T-helper 22 cell (primary cell): ENCODE data around the gene DHDDS.
"Not testable (repeated sequence)": the region's sequence is repeated elsewhere in the genome, so short reads cannot be mapped to it uniquely, and the experiment has no call there.

Source experiments
- DNase-seq: peaks from one replicate; pipeline ENCODE4 v3.0.0-alpha.2; 2020; ENCODE audit warnings: low read depth

DHDDS gene, protein sequence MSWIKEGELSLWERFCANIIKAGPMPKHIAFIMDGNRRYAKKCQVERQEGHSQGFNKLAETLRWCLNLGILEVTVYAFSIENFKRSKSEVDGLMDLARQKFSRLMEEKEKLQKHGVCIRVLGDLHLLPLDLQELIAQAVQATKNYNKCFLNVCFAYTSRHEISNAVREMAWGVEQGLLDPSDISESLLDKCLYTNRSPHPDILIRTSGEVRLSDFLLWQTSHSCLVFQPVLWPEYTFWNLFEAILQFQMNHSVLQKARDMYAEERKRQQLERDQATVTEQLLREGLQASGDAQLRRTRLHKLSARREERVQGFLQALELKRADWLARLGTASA

DNA sequence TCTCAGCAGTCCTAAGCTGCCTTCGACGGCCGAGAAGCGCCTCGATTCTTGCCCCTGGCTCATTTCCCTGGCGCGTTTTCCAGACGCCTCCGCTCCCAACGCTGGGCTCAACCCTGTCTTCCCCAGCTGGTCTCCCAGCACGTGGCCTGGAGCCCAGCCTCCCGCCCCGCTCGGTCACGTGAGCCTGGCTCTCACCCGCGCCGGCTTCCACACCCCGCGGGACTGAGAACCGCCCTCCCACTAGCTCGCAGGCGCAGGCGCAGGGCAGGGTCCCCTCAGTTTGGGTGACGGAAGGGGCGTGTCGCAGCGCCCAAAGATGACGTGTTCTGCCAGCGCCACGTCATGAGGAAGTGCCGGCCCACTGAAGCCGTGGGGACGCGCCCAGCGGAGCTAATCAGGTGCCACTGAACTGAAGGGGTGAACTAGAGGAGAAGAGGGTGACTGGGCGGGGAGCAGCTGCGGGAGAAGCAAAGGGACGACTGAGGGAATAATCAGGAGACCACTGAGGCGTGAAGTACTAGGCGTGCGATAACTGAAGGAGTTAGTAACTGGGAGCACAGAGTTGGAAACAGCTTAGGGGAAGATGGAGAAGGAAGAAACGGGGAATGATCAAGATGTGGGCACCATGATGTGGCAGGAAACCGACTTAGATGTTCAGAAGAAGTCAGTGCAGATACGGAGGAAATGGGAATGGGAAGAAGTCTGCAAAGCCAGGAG, at the start of gene DHDDS:
Gene DHDDS (plus strand): TSS at position 343 of the 717 bp plus-strand sequence. CDS start 625 bp downstream, outside the sequence.
- peak; percentile 95 for DNase-seq

DNA sequence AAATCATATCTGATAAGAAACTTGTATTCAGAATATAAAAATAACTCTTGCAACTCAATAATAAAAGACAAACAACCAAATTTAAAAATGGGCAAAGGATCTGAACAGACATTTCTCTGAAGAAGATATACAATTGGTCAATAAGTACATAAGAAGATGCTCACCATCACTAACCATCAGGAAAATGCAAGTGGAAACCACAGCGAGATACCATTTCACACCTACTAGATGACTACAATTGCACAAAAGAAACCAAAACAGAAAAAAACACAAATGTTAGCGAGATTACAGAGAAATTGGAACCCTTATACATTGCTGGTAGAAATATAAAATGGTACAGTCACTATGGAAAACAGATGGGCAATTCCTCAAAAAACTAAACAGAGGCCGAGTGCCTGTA, 48.0 kb upstream of the DHDDS start:
- no peak for DNase-seq

DNA sequence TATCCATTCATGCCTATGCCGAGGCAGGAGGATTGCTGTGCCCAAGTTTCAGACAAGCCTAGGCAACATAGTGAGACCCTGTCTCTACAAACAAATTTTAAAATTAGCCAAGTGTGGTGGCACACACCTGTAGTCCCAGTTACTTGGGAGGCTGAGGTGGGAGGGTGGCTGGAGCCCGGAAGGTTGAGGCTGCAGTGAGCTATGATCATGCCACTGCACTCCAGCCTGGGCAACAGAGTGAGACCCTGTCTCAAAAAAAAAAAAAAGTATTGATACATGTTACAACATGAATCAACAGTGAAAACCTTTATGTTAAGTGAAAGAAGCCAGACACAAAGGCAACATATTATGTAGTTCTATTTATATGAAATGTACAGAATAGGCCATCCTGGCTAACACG, 47.1 kb upstream of the DHDDS start:
- DNase-seq, result not testable (repeated sequence)

DNA sequence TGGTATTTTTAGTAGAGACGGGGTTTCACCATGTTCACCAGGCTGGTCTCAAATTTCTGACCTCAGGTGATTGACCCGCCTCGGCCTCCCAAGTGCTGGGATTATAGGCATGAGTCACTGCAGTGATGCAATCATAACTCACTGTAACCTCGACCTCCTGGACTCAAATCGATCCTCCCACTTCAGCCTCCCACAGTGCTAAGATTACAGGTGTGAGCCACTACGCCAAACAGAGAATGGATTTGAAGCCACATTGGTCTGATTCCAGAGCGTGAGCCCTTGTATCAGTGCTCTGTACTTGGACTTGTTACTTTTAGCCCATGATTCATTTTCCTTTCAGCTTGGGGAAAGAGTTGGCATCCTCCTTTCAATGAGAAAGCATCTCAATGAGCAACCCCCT, 44.7 kb upstream of the DHDDS start:
- no peak for DNase-seq

DNA sequence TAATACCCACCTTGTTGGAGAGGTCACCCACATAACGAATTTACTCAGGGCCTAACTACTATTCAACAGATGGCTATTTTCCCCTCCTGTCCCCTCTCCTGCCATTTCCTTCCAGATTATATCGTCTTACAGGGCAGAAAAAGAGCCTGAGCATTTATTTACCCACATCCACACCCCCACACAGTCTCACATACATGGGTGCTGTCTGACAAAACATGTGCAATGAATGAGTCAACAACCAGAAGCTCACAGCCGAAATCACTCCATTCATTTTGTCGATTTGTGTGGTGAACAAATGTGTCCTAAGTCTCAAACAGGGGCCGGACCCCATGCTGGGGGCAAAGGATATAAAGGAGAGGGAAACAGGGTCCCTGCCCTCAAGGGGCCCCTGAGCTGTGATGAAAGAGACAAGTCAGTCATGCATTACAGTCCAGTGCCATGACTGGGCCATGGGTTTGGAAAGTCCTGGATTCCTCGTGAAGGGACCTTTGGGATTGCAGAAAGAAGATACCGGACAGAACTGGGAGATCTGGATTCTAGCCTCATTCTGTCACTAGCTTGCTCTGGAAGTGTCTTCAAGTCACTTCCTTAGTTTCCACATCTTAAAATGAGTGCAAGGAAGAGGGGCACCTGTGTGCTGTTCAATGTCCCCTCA, 43.2 kb upstream of the DHDDS start:
- DNase-seq, result no peak

DNA sequence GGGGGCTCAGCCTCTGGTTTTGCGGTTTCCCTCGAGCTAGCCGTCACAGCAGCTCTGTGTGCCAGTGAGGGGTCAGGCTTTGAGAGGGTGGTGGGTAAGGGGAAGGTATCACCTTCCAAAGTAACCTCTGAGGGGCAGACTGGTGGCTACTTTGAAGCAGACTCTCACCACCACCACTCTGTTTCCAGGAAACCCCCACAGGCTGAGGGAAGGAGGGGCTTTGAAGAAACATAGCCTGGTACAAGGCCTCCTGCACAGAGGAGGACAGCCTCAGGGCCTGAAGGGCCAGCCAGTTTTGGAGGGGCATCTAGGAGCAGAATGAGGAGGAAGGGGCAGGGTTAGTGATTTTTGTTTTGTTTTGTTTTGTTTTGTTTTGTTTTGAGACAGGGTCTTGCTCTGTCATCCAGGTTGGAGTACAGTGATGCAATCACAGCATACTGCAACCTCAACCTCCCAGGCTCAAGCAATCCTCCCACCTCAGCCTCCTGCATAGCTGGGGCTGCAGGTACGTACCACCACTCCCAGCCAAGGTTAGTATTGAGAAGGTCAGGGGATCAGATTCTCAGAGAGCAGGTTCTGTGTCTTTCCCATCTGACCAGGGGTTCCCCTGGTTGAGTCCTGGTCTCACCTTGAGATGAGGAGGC, 42.4 kb upstream of the DHDDS start:
- no peak for DNase-seq

DNA sequence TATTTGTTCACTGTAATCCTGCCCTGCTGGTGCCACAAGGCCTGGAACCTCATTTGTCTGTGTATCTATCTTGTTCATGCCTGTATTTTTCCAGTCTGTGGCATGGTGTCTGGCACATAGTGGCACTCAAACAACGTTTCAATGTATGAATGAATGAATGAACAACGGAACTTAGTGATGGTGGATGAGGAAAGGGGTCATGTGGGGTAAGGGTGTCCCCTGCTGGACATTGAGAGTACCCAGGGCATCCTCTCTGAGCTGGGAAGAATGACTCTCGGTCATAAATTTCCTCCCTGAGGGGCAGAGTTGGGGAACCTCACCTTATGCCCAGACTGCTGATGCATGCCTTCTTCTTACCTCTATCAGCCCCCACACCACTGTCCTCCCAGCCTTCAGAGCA, 40.7 kb upstream of the DHDDS start:
- peak; percentile 9 for DNase-seq

DNA sequence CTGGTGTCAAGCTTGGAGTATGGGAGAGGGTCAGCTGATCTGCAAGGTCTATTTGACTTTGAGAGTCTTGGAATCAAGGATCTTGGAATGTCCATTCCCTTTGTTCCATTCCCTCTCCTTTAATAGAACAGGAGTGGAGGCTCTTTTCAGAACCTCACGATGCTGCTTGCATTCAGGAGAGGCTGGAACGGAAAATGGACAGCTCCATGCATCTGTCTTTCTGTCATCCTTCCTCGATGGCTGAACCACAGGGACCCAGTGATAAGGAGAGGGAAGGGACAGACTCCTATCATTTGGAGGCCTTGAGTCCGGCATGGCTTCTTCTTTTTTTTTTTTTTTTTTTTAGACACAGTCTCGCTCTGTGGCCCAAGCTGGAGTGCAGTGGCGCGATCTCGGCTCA, 36.4 kb upstream of the DHDDS start:
- DNase-seq, result no peak

DNA sequence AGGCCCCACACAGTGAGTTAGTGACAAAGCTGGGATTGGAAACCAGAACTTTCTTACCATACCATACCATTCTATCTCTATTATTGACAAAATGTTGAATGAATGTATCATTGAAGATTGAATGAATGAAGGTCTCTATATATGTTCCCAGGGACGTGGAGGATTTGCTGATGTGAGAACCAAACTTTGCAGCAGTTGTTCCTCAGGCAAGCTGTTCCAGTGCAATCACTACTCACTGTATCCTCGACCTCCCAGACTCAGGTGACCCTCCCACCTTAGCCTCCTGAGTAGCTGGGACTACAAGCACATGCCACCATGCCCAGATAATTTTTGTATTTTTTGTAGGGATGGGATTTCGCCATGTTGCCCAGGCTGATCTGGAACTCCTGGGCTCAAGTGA, 33.1 kb upstream of the DHDDS start:
- no peak for DNase-seq

DNA sequence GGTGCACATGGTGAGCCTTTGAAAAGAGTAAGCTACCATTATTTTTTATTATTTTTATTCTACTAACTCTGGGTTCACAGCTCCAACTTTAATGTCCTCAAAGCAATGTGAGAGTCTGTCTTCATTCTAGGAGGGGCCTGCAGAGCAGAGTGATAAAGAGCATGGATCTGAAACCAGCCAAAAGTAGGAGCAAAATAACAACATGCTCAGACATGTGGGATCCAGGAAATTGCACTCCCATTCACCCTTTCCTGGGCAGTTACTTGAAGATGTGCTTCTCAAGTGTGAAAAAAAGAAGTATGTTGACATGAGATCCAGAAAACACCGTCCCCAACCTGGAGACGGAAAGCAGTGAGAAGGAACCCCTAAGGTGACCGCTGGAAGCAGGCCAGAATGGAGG, 30.2 kb upstream of the DHDDS start:
- no peak for DNase-seq

DNA sequence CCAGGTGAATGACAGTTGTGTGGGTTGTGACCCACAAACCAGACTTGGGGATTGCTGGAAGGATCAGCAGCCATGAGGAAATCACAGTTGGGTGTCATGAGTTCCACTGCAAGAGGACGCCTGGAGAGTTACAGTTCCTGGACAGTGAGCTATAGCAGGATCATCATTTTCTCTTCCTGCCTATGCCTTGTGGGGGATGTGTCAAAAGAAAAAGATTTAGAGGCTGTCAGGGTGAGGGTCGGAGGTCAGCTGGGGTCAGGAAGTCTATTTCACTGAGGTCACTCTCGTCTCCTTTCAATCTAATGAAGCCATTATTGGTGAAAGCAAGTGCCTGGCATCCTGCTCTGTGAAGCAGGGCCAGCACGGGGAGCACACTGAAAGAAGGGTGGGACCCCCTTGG, 28.5 kb upstream of the DHDDS start:
- DNase-seq, result no peak

DNA sequence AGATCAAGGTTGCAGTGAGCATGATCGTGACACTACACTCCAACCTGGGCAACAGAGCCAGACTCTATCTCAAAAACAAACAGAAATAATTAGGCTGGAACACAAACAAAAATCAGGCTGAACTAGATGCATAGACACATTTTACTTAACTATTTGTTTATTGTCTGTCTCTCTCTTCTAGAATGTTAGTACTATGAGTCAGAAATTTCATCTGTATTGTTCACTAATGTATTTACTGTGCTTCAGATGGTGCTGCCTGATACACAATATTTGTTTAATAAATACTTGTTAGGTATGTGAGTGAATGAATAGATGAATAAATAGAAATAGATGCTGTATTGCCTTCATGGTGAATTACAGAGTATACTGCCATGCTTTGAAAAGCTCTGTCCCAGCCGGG, 27.5 kb upstream of the DHDDS start:
- DNase-seq, result no peak

DNA sequence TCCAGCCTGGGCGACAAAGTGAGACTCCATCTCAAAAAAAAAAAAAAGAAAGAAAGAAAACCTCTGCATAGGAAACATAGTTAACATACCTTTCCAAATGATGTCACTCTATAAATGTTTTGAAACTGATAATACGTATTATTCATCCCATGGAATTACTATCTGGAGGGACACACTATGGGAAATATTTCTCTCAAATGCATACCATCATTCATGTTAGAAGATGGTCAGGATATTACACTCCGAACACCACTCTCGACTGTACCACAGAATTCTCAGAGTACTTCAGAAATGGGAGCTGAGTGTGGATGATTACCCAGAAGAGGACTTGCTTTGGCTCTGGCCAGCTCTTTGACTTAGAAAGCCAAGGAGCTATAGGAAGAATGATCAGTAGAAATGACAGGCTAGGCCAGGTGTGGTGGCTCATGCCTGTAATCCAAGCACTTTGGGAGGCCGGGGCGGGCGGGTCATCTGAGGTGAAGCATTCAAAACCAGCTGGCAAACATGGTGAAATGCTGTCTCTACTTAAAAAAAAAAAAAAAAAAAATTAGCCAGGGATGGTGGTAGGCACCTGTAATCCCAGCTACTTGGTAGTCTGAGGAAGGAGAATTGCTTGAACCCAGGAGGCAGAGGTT, 26.7 kb upstream of the DHDDS start:
- DNase-seq, result no peak

DNA sequence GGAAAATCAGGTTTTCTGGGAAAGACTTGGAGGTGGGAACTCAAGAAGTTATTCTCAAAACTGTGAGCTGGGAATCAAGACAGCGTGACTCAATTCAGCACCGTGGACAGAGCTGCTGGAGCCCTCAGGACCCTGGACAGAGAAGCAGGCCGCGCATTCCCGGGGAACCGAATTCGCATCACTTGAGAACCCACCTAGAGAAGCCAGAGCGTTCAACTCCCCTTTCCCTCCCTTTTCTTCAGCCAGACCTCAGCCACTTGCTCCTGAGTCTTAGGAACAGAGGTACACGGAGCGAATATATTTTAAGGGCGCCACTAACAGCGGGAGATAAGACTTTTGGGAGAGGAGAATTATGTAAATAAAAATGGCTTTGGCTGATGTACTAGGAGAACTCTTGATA, 23.5 kb upstream of the DHDDS start:
- DNase-seq, result peak; percentile 46

DNA sequence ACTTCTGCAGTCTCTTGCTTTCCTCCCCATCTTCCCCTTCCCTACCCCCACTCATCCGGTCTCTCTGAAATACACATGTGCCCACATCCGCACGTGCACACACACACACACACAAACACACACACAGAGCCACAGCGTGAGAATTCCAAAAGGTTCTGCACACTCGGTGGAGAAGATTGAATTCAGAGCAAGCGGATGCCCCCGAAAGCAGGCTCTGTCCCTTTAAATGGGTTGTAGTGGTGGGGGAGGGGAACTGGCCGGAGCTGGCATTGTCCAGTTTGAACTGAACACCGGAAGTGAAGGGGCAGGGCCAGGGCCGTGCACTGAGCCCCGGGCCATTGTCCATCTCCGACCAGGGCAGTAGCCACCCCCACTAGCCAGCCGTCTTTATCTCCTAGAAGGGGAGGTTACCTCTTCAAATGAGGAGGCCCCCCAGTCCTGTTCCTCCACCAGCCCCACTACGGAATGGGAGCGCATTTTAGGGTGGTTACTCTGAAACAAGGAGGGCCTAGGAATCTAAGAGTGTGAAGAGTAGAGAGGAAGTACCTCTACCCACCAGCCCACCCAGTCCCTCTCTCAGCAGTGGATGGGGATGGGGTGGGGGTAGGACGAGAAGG, 22.8 kb upstream of the DHDDS start:
- no peak for DNase-seq

DNA sequence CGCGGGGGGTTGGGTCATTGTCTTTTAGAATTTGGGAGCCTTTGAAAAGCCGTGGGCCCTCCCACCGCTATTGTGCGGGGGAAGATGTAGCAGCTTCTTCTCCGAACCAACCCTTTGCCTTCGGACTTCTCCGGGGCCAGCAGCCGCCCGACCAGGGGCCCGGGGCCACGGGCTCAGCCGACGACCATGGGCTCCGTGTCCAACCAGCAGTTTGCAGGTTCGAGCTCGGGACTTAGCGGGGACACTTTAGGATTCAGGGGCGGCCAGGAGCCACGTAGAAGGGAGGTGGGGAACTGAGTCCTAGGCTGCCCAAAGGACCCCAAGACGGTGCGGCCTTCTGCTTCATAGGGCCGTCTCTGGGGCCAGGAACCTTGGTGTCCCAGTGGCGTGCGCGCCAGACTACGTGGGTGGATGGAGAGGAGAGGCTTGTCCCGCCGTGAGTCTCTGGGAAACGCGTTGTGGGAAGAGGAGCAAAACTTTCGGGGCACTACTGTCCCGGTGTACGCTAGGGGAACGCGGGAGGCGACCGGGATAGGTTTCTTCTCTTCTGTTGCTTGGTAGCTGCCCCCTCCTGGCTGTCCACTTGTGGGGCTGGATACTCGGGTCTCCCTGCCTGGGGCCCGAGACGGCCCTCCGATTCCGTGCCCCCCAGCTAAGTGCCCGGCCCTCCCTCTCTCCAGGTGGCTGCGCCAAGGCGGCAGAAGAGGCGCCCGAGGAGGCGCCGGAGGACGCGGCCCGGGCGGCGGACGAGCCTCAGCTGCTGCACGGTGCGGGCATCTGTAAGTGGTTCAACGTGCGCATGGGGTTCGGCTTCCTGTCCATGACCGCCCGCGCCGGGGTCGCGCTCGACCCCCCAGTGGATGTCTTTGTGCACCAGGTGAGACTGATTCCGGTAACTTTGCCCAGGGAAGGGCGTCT, 21.2 kb upstream of the DHDDS start, which contains the start of gene LIN28A:
Gene LIN28A (plus strand): TSS at position 112 of the 918 bp plus-strand sequence. CDS start 75 bp downstream, at position 187.
- DNase-seq, result no peak

DNA sequence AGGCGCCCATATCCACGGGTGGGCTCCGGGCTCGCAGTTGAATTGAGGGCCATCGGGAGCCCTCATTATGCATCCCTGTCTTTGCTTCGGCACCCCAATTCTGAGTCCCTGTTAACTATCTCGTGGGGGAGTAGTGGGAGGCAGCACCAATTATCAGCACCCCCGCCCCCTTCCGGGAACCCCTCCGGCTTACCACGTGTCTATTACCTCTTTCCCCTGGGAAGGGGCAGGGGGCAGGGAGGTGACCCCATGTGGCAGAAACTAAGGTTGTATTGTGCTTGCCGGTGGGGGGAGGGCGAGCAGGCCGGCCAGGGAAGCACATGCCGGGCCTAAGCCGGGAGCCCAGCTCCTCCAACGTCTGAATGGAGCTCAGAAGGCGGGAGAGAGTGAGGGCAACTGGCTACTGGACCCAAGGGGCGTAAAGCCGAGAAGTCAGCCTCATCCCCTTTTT, 20.5 kb upstream of the DHDDS start:
- no peak for DNase-seq

DNA sequence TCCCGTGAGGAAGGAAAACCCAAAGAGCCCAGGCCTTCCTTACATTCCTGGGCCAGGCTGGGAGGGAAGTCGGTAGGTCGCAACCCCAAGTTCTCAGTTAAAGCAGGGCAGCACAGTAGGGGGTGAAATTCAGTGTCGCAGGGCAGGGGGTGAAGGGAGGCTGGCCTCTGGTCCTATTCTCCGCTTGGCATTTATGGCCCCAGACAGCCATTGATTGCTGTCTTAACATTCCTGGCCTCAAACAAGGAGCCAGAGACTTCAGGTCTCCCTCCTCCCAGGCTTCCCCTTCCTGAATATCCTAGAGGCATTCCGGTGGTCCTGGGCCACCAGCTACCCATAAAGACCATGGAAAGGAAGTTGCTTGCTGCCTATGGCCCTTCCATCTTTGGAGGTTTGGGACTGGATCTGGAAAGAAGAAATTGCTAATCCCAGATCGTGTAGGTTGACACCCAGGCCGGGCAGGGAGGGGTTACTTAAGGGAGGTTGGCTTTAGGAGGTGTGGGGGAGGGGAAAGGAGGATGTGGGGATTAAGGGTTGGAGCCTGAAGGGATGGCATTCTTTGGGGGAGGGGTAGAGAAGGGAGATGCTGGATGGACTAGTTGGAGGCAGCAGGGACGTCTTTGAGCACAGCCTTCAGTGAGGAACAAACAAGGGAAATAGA, 19.8 kb upstream of the DHDDS start:
- DNase-seq, result no peak

DNA sequence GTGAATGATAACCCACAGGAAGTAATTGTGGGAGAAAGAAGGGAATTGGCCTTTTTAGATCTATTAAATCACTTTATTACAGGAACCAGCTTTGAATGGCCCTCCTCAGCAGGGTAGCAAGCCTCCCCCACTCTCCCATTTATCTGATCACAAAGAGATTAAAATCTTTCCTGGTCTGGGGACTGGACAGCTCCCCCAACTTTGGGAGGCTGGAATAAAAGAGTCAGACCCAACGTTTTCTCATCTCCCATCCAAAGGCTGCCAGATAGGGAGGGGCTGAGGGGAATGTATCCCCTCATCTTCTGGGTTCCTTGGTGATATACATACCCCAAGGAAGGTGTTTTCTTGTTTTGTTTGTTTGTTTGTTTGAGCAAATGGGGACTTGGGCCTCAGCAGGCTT, 19.1 kb upstream of the DHDDS start:
- no peak for DNase-seq
